ENCODE data around the gene OMA1.

- TF ChIP-seq CTCF (IDR thresholded peaks at IDR 0.05; ENCODE audit: low read depth, low read length, poor library complexity, severe bottlenecking) (no peak), EZH2phosphoT487 (IDR thresholded peaks at IDR 0.05; ENCODE audit: borderline replicate concordance, low read length) (no peak)
Observed at GRCh38 chr1:58570094-58570493, 23.6 kb upstream of the OMA1 start.
